Endothelial cell of umbilical vein (primary cell): Measurements from ENCODE around the gene DSCAML1.

Experiments used
- CTCF ChIP-seq, 2 donors: IDR thresholded peaks; 1 replicate in 1 of 2; 2 replicates in 1 of 2; pipeline ENCODE4 v1.5.1; 2011; ENCODE audit warnings: low read length in 2 of 2, mild to moderate bottlenecking in 2 of 2, moderate library complexity in 2 of 2, control low read depth in 1 of 2, inconsistent platforms in 1 of 2, low read depth in 1 of 2; ENCODE audit not compliant: insufficient read depth in 1 of 2; ENCODE audit errors: extremely low read depth in 1 of 2
- JUN ChIP-seq: IDR thresholded peaks from 2 replicates; pipeline ENCODE4 v1.6.1; 2011; ENCODE audit warnings: borderline replicate concordance, low read depth; ENCODE audit not compliant: insufficient read length, insufficient read depth
- POLR2A ChIP-seq: IDR thresholded peaks from 2 replicates; pipeline ENCODE4 v1.6.1; 2012; ENCODE audit warnings: low read depth, mild to moderate bottlenecking, control low read depth, low read length

GRCh38 chr11:117658809-117659208 is 138.2 kb downstream of the DSCAML1 start:
- TF ChIP-seq JUN (no peak), CTCF (IDR thresholded peaks at IDR 0.05; ENCODE audit: extremely low read depth in 1 of 2, insufficient read depth in 1 of 2, low read depth in 1 of 2, low read length in 2 of 2) (no peak), POLR2A (no peak)
